ENCODE measurements around the gene HTR6. TPM values are rescaled to one million over a fixed set of nuclear protein-coding genes. Genes with fewer than 3 reads are reported as not detected.

Gene HTR6
- total RNA-seq, 1 experiment from 2014 or later: not detected

- Mint-ChIP-seq H3K36me3 (ENCODE audit: insufficient read depth, unreplicated experiment) (no peaks in the 10 kb centered on the region), H3K4me1 (ENCODE audit: low read depth, unreplicated experiment) (no peaks in the 10 kb centered on the region), H3K4me3 (ENCODE audit: low read depth, unreplicated experiment) (no peak overlapping the region), H3K27me3 (ENCODE audit: unreplicated experiment) (no peaks in the 10 kb centered on the region), H3K9me3 (ENCODE audit: low read depth, unreplicated experiment) (no peaks in the 10 kb centered on the region), H3K27ac (ENCODE audit: unreplicated experiment) (no peak overlapping the region)
- CTCF ChIA-PET: interaction anchor here (0.6 to 0.9 kb wide), 2 partner anchors 25 to 342 kb away, joined by 4 read pairs; no protein-coding TSS in a partner anchor
- no TSS peak for BruUV-seq (replicated peaks)
- TF ChIP-seq CTCF (IDR thresholded peaks at IDR 0.05; ENCODE audit: unreplicated experiment): no peak
- intact Hi-C loops (cut with micrococcal nuclease; ENCODE audit: unreplicated experiment): no loop called here
- no peak for DNase-seq
Measured at GRCh38 chr1:19708567-19709110, 44.0 kb downstream of the HTR6 start.

GRCh38 chr1:19709260-19709793 is 44.7 kb downstream of the HTR6 start:
- H3K36me3 Mint-ChIP-seq (ENCODE audit: insufficient read depth, unreplicated experiment): no peaks in the 10 kb centered on the region
- CTCF ChIA-PET: interaction anchor here (0.6 to 0.9 kb wide), 2 partner anchors 26 to 277 kb away, joined by 3 to 4 read pairs; no protein-coding TSS in a partner anchor
- no peaks in the 10 kb centered on the region for H3K9me3 Mint-ChIP-seq (ENCODE audit: low read depth, unreplicated experiment)
- H3K4me1 Mint-ChIP-seq (ENCODE audit: low read depth, unreplicated experiment): no peaks in the 10 kb centered on the region
- H3K27ac Mint-ChIP-seq (ENCODE audit: unreplicated experiment): no peak overlapping the region
- no peak for DNase-seq
- intact Hi-C loops (cut with micrococcal nuclease; ENCODE audit: unreplicated experiment): no loop called here
- no TSS peak for BruUV-seq (replicated peaks)
- TF ChIP-seq CTCF (IDR thresholded peaks at IDR 0.05; ENCODE audit: unreplicated experiment): no peak
- H3K4me3 Mint-ChIP-seq (ENCODE audit: low read depth, unreplicated experiment): no peak overlapping the region
- no peaks in the 10 kb centered on the region for H3K27me3 Mint-ChIP-seq (ENCODE audit: unreplicated experiment)

GRCh38 chr1:19710825-19711611 is 46.3 kb downstream of the HTR6 start:
- Mint-ChIP-seq H3K4me1 (ENCODE audit: low read depth, unreplicated experiment) (no peaks in the 10 kb centered on the region), H3K4me3 (ENCODE audit: low read depth, unreplicated experiment) (no peak overlapping the region), H3K9me3 (ENCODE audit: low read depth, unreplicated experiment) (no peaks in the 10 kb centered on the region), H3K27ac (ENCODE audit: unreplicated experiment) (no peak overlapping the region), H3K27me3 (ENCODE audit: unreplicated experiment) (no peaks in the 10 kb centered on the region), H3K36me3 (ENCODE audit: insufficient read depth, unreplicated experiment) (no peaks in the 10 kb centered on the region)
- TF ChIP-seq CTCF (IDR thresholded peaks at IDR 0.05; ENCODE audit: unreplicated experiment): no peak
- no TSS peak for BruUV-seq (replicated peaks)
- CTCF ChIA-PET: no interaction called here
- intact Hi-C loops (cut with micrococcal nuclease; ENCODE audit: unreplicated experiment): no loop called here
- DNase-seq: no peak

- no TSS peak for BruUV-seq (replicated peaks)
- CTCF ChIA-PET: no interaction called here
- intact Hi-C loops (cut with micrococcal nuclease; ENCODE audit: unreplicated experiment): no loop called here
- Mint-ChIP-seq H3K9me3 (ENCODE audit: low read depth, unreplicated experiment) (no peaks in the 10 kb centered on the region), H3K27me3 (ENCODE audit: unreplicated experiment) (no peaks in the 10 kb centered on the region), H3K4me1 (ENCODE audit: low read depth, unreplicated experiment) (no peaks in the 10 kb centered on the region), H3K27ac (ENCODE audit: unreplicated experiment) (no peak overlapping the region), H3K36me3 (ENCODE audit: insufficient read depth, unreplicated experiment) (no peaks in the 10 kb centered on the region), H3K4me3 (ENCODE audit: low read depth, unreplicated experiment) (no peak overlapping the region)
- TF ChIP-seq CTCF (IDR thresholded peaks at IDR 0.05; ENCODE audit: unreplicated experiment): no peak
- no peak for DNase-seq
Measured at GRCh38 chr1:19712928-19713327, 48.3 kb downstream of the HTR6 start.
